ENCODE results near the gene FAM3A.

FAM3A gene

GRCh38 chrX:154481911-154482601, 34.0 kb downstream of the FAM3A start:
- no peak for DNase-seq (ENCODE audit: low read depth in 2 of 2, low spot score in 1 of 2)

GRCh38 chrX:154481195-154481594, 34.8 kb downstream of the FAM3A start:
- no peak for DNase-seq (ENCODE audit: low read depth in 2 of 2, low spot score in 1 of 2)

GRCh38 chrX:154478728-154479622, 37.1 kb downstream of the FAM3A start, which contains the start of gene LAGE3:
Gene LAGE3, minus strand, starts transcription at chrX:154479281. Its CDS starts 366 bp downstream, at chrX:154478915.
- DNase-seq (ENCODE audit: low read depth in 2 of 2, low spot score in 1 of 2), result peak; percentile 83 to 86

- no peak for DNase-seq (ENCODE audit: low read depth in 2 of 2, low spot score in 1 of 2)
These were observed 38.0 kb downstream of the FAM3A start for GRCh38 chrX:154477891-154478477.

- DNase-seq (ENCODE audit: low read depth in 2 of 2, low spot score in 1 of 2), result no peak
These were observed 39.2 kb downstream of the FAM3A start for GRCh38 chrX:154476821-154477220.

GRCh38 chrX:154473683-154474082, 42.3 kb downstream of the FAM3A start:
- no peak for DNase-seq (ENCODE audit: low read depth in 2 of 2, low spot score in 1 of 2)

GRCh38 chrX:154472685-154473632, 43.1 kb downstream of the FAM3A start:
- DNase-seq (ENCODE audit: low read depth in 2 of 2, low spot score in 1 of 2), result no peak

- DNase-seq (ENCODE audit: low read depth in 2 of 2, low spot score in 1 of 2), result no peak
These were observed 44.0 kb downstream of the FAM3A start for GRCh38 chrX:154471839-154472684.

GRCh38 chrX:154470914-154471568, 45.0 kb downstream of the FAM3A start:
- no peak for DNase-seq (ENCODE audit: low read depth in 2 of 2, low spot score in 1 of 2)

- no peak for DNase-seq (ENCODE audit: low read depth in 2 of 2, low spot score in 1 of 2)
These were observed 45.6 kb downstream of the FAM3A start for GRCh38 chrX:154470434-154470833.

- no peak for DNase-seq (ENCODE audit: low read depth in 2 of 2, low spot score in 1 of 2)
These were observed 46.2 kb downstream of the FAM3A start for GRCh38 chrX:154469880-154470279.

- no peak for DNase-seq (ENCODE audit: low read depth in 2 of 2, low spot score in 1 of 2)
These were observed 46.9 kb downstream of the FAM3A start for GRCh38 chrX:154469114-154469513.

- DNase-seq (ENCODE audit: low read depth in 2 of 2, low spot score in 1 of 2), result no peak
These were observed 47.8 kb downstream of the FAM3A start for GRCh38 chrX:154468217-154468616.

GRCh38 chrX:154467556-154467955, 48.5 kb downstream of the FAM3A start:
- DNase-seq (ENCODE audit: low read depth in 2 of 2, low spot score in 1 of 2), result no peak

GRCh38 chrX:154466907-154467306, 49.1 kb downstream of the FAM3A start:
- DNase-seq (ENCODE audit: low read depth in 2 of 2, low spot score in 1 of 2), result no peak

- no peak for DNase-seq (ENCODE audit: low read depth in 2 of 2, low spot score in 1 of 2)
These were observed 50.0 kb downstream of the FAM3A start for GRCh38 chrX:154466036-154466435.

GRCh38 chrX:154465601-154466000, 50.4 kb downstream of the FAM3A start:
- DNase-seq (ENCODE audit: low read depth in 2 of 2, low spot score in 1 of 2), result no peak

- no peak for DNase-seq (ENCODE audit: low read depth in 2 of 2, low spot score in 1 of 2)
These were observed 51.1 kb downstream of the FAM3A start for GRCh38 chrX:154464806-154465365.

GRCh38 chrX:154463611-154464220, 52.3 kb downstream of the FAM3A start:
- DNase-seq (ENCODE audit: low read depth in 2 of 2, low spot score in 1 of 2), result no peak

Data from stimulated activated CD8-positive, alpha-beta memory T cell treated with anti-CD3 and anti-CD28 coated beads, Interleukin-4, amount 100 ng/mL, for 4 hours (primary cell).